Uterus (tissue), 4 donors: ENCODE measurements around the gene EDEM3. TPM values are rescaled to one million over a fixed set of nuclear protein-coding genes. Genes with fewer than 3 reads are reported as not detected.
"Not testable (repeated sequence)": the region's sequence is repeated elsewhere in the genome, so short reads cannot be mapped to it uniquely, and the experiment has no call there.

Source experiments
- DNase-seq, 2 donors: peaks; one replicate each; pipeline ENCODE4 v3.0.0-alpha.2; 2019 to 2020
- H3K27ac ChIP-seq, 2 donors: fragments of 200-600 bp; sonication (generic); 1 replicate in 1 of 2; 2 replicates in 1 of 2; pipeline ENCODE4 v1.5.1; 2016 to 2018
- H3K27me3 ChIP-seq, 2 donors: fragments of 200-600 bp; sonication (generic); one replicate each; pipeline ENCODE4 v1.5.1; 2018 to 2019; ENCODE audit warnings: control low read depth in 1 of 2
- H3K36me3 ChIP-seq, 2 donors: fragments of 200-600 bp; sonication (generic); one replicate each; pipeline ENCODE4 v1.5.1; 2019; ENCODE audit warnings: control low read depth in 1 of 2
- H3K4me1 ChIP-seq, 2 donors: fragments of 200-600 bp; sonication (generic); one replicate each; pipeline ENCODE4 v1.5.1; 2018 to 2019; ENCODE audit warnings: control low read depth in 1 of 2
- H3K4me3 ChIP-seq, 2 donors: fragments of 200-600 bp; sonication (generic); 1 replicate in 1 of 2; 2 replicates in 1 of 2; pipeline ENCODE4 v1.5.1; 2018 to 2019; ENCODE audit warnings: mild to moderate bottlenecking in 1 of 2
- H3K9me3 ChIP-seq, 2 donors: fragments of 200-600 bp; sonication (generic); one replicate each; pipeline ENCODE4 v1.5.1; 2019; ENCODE audit warnings: control low read depth in 1 of 2
- CTCF ChIP-seq, 4 experiments: fragments of 200-600 bp in 2 of 4; fragments of 450-650 bp in 2 of 4; sonication (generic) in 2 of 4; IDR thresholded peaks; one replicate each; pipeline ENCODE4 v1.5.1; 2016 to 2019; ENCODE audit warnings: antibody characterized with exemption in 4 of 4, mild to moderate bottlenecking in 2 of 4, moderate library complexity in 1 of 4
- POLR2A ChIP-seq, 2 donors: fragments of 450-650 bp; IDR thresholded peaks; one replicate each; pipeline ENCODE4 v1.6.1; 2016; ENCODE audit warnings: antibody characterized with exemption in 2 of 2, mild to moderate bottlenecking in 1 of 2, moderate library complexity in 1 of 2
- intact Hi-C: fragments of 100-400 bp; cut with DNase I; formaldehyde crosslinking; loops from one replicate; pipeline ENCODE4 v1.15.1; 2023; ENCODE audit warnings: low total_unique reads
- total RNA-seq, 4 donors: library from RNA; depleted of rRNA in 3 of 4; stranded (reverse); fragments of >200 nt in 3 of 4; gene quantifications; one replicate each; pipeline versions ENCODE4 v1.1.0 to v1.2.4, GENCODE V29; 2014 to 2023
- donor health status: DM: yes; HTN: yes; CAD: no.

EDEM3 gene
- total RNA-seq, 4 donors from 2014 or later = 12.8 to 64.7 (median 35.6) TPM

GRCh38 chr1:184770181-184770979 lies 15.7 kb upstream of the EDEM3 start:
- Histone ChIP-seq H3K36me3 (no peaks in the 10 kb centered on the region), H3K27me3 (no peaks in the 10 kb centered on the region), H3K4me1 (no peaks in the 10 kb centered on the region), H3K4me3 (no peak overlapping the region), H3K9me3 (no peaks in the 10 kb centered on the region), H3K27ac (no peak overlapping the region)
- TF ChIP-seq CTCF (IDR thresholded peaks at IDR 0.05) (no peak), POLR2A (IDR thresholded peaks at IDR 0.05) (no peak)
- DNase-seq = no peak
- intact Hi-C loops = no loop called here

- intact Hi-C loops = no loop called here
- Histone ChIP-seq H3K4me1 (no peaks in the 10 kb centered on the region), H3K4me3 (no peak overlapping the region), H3K36me3 (no peaks in the 10 kb centered on the region), H3K27me3 (no peaks in the 10 kb centered on the region), H3K9me3 (no peaks in the 10 kb centered on the region), H3K27ac (no peak overlapping the region)
- DNase-seq = no peak
- TF ChIP-seq CTCF (IDR thresholded peaks at IDR 0.05) (no peak), POLR2A (IDR thresholded peaks at IDR 0.05) (no peak)
Observed at GRCh38 chr1:184769241-184769640, 14.6 kb upstream of the EDEM3 start.

- Histone ChIP-seq H3K9me3 (no peaks in the 10 kb centered on the region), H3K27me3 (no peaks in the 10 kb centered on the region), H3K27ac (no peak overlapping the region), H3K36me3 (no peaks in the 10 kb centered on the region), H3K4me1 (no peaks in the 10 kb centered on the region), H3K4me3 (no peak overlapping the region)
- intact Hi-C loops = no loop called here
- TF ChIP-seq CTCF (IDR thresholded peaks at IDR 0.05) (no peak), POLR2A (IDR thresholded peaks at IDR 0.05) (no peak)
- DNase-seq = no peak
Observed at GRCh38 chr1:184768467-184768866, 13.8 kb upstream of the EDEM3 start.

GRCh38 chr1:184767591-184767990 lies 12.9 kb upstream of the EDEM3 start:
- DNase-seq = no peak
- TF ChIP-seq POLR2A (IDR thresholded peaks at IDR 0.05) (no peak), CTCF (IDR thresholded peaks at IDR 0.05) (no peak)
- no peaks in the 10 kb centered on the region for H3K9me3 ChIP-seq
- no peaks in the 10 kb centered on the region for H3K27me3 ChIP-seq
- H3K36me3 ChIP-seq = no peaks in the 10 kb centered on the region
- intact Hi-C loops = no loop called here
- no peak overlapping the region for H3K4me3 ChIP-seq
- H3K27ac ChIP-seq = no peak overlapping the region
- no peaks in the 10 kb centered on the region for H3K4me1 ChIP-seq

- Histone ChIP-seq H3K27ac (no peak overlapping the region), H3K9me3 (no peaks in the 10 kb centered on the region), H3K4me3 (no peak overlapping the region), H3K4me1 (no peaks in the 10 kb centered on the region), H3K36me3 (no peaks in the 10 kb centered on the region), H3K27me3 (no peaks in the 10 kb centered on the region)
- no peak for DNase-seq
- TF ChIP-seq CTCF (IDR thresholded peaks at IDR 0.05) (no peak), POLR2A (IDR thresholded peaks at IDR 0.05) (no peak)
- intact Hi-C loops = no loop called here
Observed at GRCh38 chr1:184764483-184764882, 9.8 kb upstream of the EDEM3 start.

- intact Hi-C loops, H3K4me1 ChIP-seq, H3K27me3 ChIP-seq, H3K4me3 ChIP-seq, DNase-seq, H3K9me3 ChIP-seq, H3K36me3 ChIP-seq, H3K27ac ChIP-seq: not testable (repeated sequence)
Observed at GRCh38 chr1:184763520-184763919, 8.9 kb upstream of the EDEM3 start.
